Upper lobe of right lung (tissue), 1 donor: ENCODE data around the gene RBPMS2. TPM values are rescaled to one million over a fixed set of nuclear protein-coding genes. Genes with fewer than 3 reads are reported as not detected.

Experiments
- ATAC-seq: fragments of 200-7000 bp; cut with Tn5 transposase; one replicate; pipeline ENCODE4 v1.9.1; 2020; ENCODE audit warnings: mild to moderate bottlenecking, moderate library complexity
- DNase-seq: peaks from one replicate; pipeline ENCODE4 v3.0.0-alpha.2; 2020
- H3K27ac ChIP-seq: fragments of 200-600 bp; one replicate; pipeline ENCODE4 v1.8.0; 2022
- H3K27me3 ChIP-seq: fragments of 200-600 bp; one replicate; pipeline ENCODE4 v1.8.0; 2022; ENCODE audit warnings: mild to moderate bottlenecking
- H3K36me3 ChIP-seq: fragments of 200-600 bp; one replicate; pipeline ENCODE4 v1.8.0; 2022
- H3K4me1 ChIP-seq: fragments of 200-600 bp; one replicate; pipeline ENCODE4 v1.8.0; 2022
- H3K4me3 ChIP-seq: fragments of 200-600 bp; one replicate; pipeline ENCODE4 v1.8.0; 2022; ENCODE audit warnings: mild to moderate bottlenecking
- H3K9me3 ChIP-seq: fragments of 200-600 bp; one replicate; pipeline ENCODE4 v1.8.0; 2022
- intact Hi-C: fragments of 100-400 bp; cut with DNase I; formaldehyde crosslinking; loops from one replicate; pipeline ENCODE4 v1.11.0; 2022
- total RNA-seq: library from RNA; stranded (reverse); fragmentation: NEBNext Ultra II Directional; extraction: Animal tissue kit (Norgen Biotek cat#: 25700); gene quantifications from one replicate; pipeline ENCODE4 v1.2.1, GENCODE V29; 2021
- TF ChIP-seq, protein P1 (sequence below): fragments of 200-600 bp; IDR thresholded peaks from one replicate; pipeline ENCODE4 v1.8.0; 2022; ENCODE audit warnings: antibody characterized with exemption
- donor health status: DM: no; HTN: yes; CAD: no; lungs with severe emphysema.

RBPMS2 gene
- total RNA-seq, 1 donor from 2014 or later, result 4.5 TPM

DNA sequence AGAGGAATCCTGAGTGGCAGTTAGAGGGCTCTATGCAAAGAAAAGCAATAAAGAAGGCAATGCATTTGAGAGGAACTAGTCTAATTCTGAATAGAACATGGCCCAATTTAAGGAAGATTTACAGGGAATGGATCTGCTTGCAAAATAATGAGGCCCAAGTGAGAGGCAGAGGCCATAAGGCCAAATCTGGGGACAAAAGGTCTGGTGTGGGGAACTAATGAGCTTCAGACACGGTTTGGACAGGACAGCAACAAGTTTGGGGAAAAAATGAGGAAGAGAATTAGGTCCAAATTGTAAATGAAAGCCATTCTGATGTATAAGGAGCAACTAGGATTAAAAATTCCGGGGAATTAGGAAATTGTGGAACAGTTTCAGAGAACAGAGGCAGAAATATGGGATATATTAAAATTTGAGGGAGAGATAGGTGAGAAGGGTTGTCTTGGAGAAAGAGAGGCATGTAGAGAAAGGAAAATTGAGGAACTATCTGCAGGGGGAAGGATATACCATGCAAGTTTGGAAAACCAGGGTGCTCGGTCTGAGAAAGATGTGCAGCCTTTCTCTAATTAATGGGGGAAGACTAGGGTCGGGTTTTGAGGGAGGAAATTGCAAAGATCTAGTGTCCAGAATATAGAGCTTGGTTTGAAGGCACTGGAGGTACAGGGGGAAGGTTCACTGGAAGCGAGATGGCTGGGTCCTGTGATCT lies 73.8 kb downstream of the RBPMS2 start:
- Histone ChIP-seq H3K4me3 (peak overlapping the region; percentile 83), H3K4me1 (peaks cover 61% of the 10 kb centered on the region), H3K27ac (peak overlapping the region; percentile 91), H3K27me3 (no peaks in the 10 kb centered on the region), H3K9me3 (no peaks in the 10 kb centered on the region), H3K36me3 (no peaks in the 10 kb centered on the region)
- DNase-seq, result no peak
- ATAC-seq, result no peak
- intact Hi-C loops, result no loop called here
- TF ChIP-seq, protein P1, sequence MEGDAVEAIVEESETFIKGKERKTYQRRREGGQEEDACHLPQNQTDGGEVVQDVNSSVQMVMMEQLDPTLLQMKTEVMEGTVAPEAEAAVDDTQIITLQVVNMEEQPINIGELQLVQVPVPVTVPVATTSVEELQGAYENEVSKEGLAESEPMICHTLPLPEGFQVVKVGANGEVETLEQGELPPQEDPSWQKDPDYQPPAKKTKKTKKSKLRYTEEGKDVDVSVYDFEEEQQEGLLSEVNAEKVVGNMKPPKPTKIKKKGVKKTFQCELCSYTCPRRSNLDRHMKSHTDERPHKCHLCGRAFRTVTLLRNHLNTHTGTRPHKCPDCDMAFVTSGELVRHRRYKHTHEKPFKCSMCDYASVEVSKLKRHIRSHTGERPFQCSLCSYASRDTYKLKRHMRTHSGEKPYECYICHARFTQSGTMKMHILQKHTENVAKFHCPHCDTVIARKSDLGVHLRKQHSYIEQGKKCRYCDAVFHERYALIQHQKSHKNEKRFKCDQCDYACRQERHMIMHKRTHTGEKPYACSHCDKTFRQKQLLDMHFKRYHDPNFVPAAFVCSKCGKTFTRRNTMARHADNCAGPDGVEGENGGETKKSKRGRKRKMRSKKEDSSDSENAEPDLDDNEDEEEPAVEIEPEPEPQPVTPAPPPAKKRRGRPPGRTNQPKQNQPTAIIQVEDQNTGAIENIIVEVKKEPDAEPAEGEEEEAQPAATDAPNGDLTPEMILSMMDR, result no peak

DNA sequence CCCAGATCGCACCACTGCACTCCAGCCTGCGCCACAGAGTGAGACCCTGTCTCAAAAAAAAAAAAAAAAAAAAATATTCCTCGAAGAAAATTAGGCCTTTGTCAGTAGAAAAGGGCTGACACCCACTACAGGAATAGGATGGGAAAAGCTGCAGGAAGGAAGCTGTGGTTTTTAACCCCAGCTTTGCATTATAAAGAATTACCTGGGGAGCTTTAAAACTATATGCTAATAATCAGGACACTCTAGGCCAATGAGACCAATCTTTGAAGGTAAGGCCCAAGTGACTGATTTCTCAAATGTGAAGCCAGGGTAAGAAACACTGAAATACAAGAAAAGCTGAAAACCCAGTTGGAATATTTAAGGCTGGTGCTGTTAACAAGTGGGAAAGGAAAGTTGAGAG lies 74.3 kb downstream of the RBPMS2 start:
- ATAC-seq, result no peak
- intact Hi-C loops, result no loop called here
- no peaks in the 10 kb centered on the region for H3K9me3 ChIP-seq
- DNase-seq, result no peak
- no peaks in the 10 kb centered on the region for H3K27me3 ChIP-seq
- no peak overlapping the region for H3K27ac ChIP-seq
- H3K36me3 ChIP-seq, result no peaks in the 10 kb centered on the region
- TF ChIP-seq, protein P1, result no peak
- H3K4me1 ChIP-seq, result peaks cover 66% of the 10 kb centered on the region
- H3K4me3 ChIP-seq, result peak overlapping the region; percentile 83

DNA sequence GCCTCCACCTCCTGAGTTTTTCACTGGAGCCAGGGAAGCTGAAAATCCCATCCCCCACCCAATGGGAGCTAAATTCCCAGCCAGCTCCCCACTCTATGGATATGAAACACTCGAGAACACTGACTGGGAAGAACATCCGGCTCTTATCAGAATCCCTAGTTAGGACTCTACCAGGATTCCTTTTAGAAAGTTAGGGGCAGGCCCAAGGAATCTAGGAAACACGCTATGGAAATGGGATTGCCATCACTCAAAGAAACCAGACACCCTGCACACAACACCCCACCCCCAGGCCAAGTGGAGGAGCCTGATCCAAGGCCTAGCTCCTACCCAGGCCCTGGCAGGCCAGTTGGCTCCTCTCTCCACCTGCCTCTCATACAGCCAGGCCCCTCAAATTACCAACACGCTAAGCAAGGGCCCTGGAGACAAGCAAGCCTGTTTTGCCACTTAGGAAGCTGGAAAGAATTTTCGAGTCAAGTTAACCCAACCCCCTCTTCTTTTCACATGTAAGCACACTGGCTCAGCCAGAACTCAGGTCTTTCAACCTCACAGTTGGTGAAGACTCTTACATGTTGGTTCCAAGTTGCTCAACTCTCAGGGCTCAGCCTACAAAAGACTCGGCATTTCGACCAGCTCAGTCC lies 75.5 kb downstream of the RBPMS2 start:
- Histone ChIP-seq H3K9me3 (no peaks in the 10 kb centered on the region), H3K27me3 (no peaks in the 10 kb centered on the region), H3K27ac (peak overlapping the region; percentile 55), H3K4me3 (peak overlapping the region; percentile 13), H3K4me1 (peaks cover 78% of the 10 kb centered on the region), H3K36me3 (peaks cover 5% of the 10 kb centered on the region)
- TF ChIP-seq, protein P1, result no peak
- DNase-seq (peak; percentile 78), ATAC-seq (peak; percentile 54)
- intact Hi-C loops, result no loop called here

DNA sequence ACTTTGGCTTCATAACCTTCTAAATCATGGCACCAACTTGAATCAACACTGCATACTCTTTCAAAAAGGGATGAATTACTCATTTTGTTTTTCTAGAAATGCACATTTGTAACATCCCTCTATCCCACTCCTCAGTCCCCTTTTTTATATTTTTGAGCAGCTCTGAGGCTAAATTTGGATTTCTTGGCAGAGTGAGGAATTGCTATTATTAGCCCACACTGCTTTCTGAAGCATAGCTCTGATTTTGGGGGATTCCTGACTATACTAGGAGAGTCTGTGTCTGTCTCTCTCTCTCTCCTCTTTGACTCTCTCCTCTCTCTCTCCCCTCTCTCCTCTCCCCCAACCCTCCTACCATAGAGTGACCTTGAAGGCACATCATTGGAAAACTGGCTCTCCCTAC lies 76.6 kb downstream of the RBPMS2 start:
- Histone ChIP-seq H3K36me3 (peaks cover 12% of the 10 kb centered on the region), H3K4me3 (peak overlapping the region; percentile 13), H3K27ac (peak overlapping the region; percentile 55), H3K27me3 (no peaks in the 10 kb centered on the region), H3K9me3 (no peaks in the 10 kb centered on the region), H3K4me1 (peaks cover 88% of the 10 kb centered on the region)
- no peak for ATAC-seq
- DNase-seq, result no peak
- TF ChIP-seq, protein P1, result no peak
- intact Hi-C loops, result no loop called here

DNA sequence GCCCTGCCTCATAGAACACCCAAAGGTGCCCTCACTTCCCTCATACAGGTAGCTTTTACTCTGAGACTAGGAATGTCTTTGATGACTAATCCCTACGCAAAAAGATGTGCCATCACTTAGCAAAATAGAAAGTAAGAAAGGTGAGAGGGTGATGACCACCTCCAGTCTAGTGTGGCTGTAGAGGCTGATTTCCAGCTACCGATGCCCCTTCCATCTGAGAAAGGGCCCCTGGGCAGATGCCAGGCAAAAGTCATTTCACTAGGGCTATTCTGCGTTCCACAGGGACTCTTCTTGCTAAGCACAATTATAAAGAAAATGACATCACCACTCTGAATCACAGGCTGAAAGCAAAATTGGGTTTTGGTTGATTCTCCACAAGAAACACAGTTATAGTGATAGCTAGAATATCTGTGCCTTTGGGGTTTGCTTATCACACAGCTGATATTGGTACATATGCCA lies 77.4 kb downstream of the RBPMS2 start:
- ATAC-seq (no peak), DNase-seq (no peak)
- TF ChIP-seq, protein P1, result no peak
- Histone ChIP-seq H3K4me1 (peaks cover 93% of the 10 kb centered on the region), H3K27ac (peak overlapping the region; percentile 9), H3K4me3 (no peak overlapping the region), H3K36me3 (peaks cover 12% of the 10 kb centered on the region), H3K9me3 (no peaks in the 10 kb centered on the region), H3K27me3 (no peaks in the 10 kb centered on the region)
- intact Hi-C loops, result no loop called here
